Right lobe of liver (tissue), 4 donors: ENCODE results near the gene FRMD4B.

Experiments used
- CTCF ChIP-seq, 4 donors: fragments of 200-600 bp in 3 of 4; fragments of 450-650 bp in 1 of 4; IDR thresholded peaks; one replicate each; pipeline versions ENCODE4 v1.5.1 to v1.8.0; 2016 to 2022; ENCODE audit warnings: antibody characterized with exemption in 4 of 4, mild to moderate bottlenecking in 2 of 4
- POLR2A ChIP-seq: fragments of 450-650 bp; IDR thresholded peaks from one replicate; pipeline ENCODE4 v1.6.1; 2017; ENCODE audit warnings: antibody characterized with exemption, mild to moderate bottlenecking
- donor health status: DM: no; HTN: no; CAD: no.
- donor health status: DM: no; HTN: no; CAD: no.
- donor health status: DM: no; HTN: yes; CAD: no.

GRCh38 chr3:69419276-69419675 lies 33.4 kb upstream of the FRMD4B start:
- TF ChIP-seq CTCF (IDR thresholded peaks at IDR 0.05) (no peak), POLR2A (no peak)
